Measurements from ENCODE around the gene ZNF467. TPM values are rescaled to one million over a fixed set of nuclear protein-coding genes. Genes with fewer than 3 reads are reported as not detected.

The ZNF467 gene
- total and polyA plus RNA-seq, 2 of the 8 experiments (the other 6 are each of a cell fraction or from before 2014, with no cell fraction given) = 0.50 to 0.51 TPM

DNA sequence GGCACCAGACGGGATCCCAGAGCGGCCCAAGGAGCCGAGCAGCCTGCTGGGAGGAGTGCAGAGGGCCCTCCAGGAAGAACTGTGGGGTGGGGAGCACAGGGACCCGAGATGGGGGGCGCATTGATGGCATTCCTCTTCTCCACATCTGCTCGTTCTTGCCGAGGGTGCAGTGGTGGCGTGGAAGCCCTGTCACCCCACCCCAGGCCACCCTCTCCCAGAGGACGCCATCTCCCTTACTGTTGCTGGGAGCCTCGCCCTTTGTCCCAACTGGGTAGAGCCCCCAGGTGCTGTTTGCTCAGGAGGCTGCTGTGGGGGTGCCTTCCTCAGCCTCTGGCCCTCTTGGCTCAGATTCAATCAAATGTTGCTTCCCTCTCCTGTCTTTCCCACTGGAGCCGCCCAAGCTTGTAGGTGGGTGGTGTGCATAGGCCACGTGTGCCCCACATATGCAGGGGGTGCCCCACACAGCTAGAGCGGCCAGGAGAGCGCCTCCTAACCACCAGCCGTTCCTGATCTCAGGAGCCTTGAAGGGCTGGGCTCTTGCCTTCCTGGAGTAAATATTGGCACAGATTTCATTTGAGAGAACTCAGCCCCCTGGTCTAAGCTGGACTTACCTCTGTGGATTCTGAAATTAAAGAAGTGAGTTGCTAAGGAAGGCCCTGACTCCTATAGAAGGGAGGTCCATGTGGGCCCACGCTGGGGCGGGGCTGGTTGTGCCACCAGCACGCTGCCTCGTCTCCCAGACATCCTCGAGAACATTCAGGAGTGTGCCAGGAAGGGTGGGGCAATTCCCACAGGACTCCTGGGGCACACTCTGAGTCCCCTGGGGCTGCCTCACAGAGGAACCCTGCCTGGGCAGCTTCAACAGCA, 39.2 kb downstream of the ZNF467 start:
- WGBS, 2 experiments (ENCODE audit: extremely low coverage in 1 of 2, insufficient coverage in 1 of 2, insufficient read length in 1 of 2, insufficient replicate concordance in 2 of 2, low coverage in 1 of 2, low lambda C conversion rate in 2 of 2, missing lambda C conversion rate in 1 of 2) = 82% methylated on average over 20 of the region's 20 CpGs; no CpG with 5 or more reads in 1 of the 2 experiments
- Histone ChIP-seq H2BK5ac (ENCODE audit: low read depth, low read length) (no peak overlapping the region), H3K23ac (ENCODE audit: insufficient read length) (no peak overlapping the region), H3K79me1 (ENCODE audit: low read depth, low read length) (no peaks in the 10 kb centered on the region), H3K79me2 (ENCODE audit: control insufficient read depth in 1 of 2, insufficient read depth in 2 of 2, low read length in 2 of 2) (no peaks in the 10 kb centered on the region), H3K36me3 (ENCODE audit: control insufficient read depth in 2 of 4, insufficient read depth in 4 of 4, low read length in 3 of 4) (peaks cover 0 to 8% (median 4%) of the 10 kb centered on the region in 4 experiments; a peak in 5 of 8 replicates), H3K27ac (ENCODE audit: low read depth, low read length) (no peak overlapping the region), H3K56ac (replicated peaks; ENCODE audit: insufficient read length, low read depth, low read length) (no peak overlapping the region), H3K23me2 (ENCODE audit: low read depth, low read length) (no peaks in the 10 kb centered on the region), H4K91ac (replicated peaks; ENCODE audit: insufficient read length, low read length) (no peak overlapping the region), H3K9ac (replicated peaks in 1 of 4; ENCODE audit: extremely low read depth in 1 of 4, low read depth in 3 of 4, low read length in 3 of 4) (no peak overlapping the region), H3K9me3 (ENCODE audit: insufficient read depth in 2 of 2, low read depth in 1 of 2, low read length in 1 of 2) (no peaks in the 10 kb centered on the region), H2AFZ (ENCODE audit: low read length) (no peak overlapping the region), H3K4me1 (replicated peaks in 1 of 4; ENCODE audit: control insufficient read depth in 3 of 4, insufficient read depth in 4 of 4, low read length in 3 of 4) (peaks cover 0 to 5% (median 0%) of the 10 kb centered on the region in 4 experiments; a peak in 1 of 7 replicates), H2BK15ac (ENCODE audit: low read length) (no peak overlapping the region), H4K5ac (ENCODE audit: insufficient read length, low read depth, low read length) (no peak overlapping the region), H4K20me1 (replicated peaks in 1 of 2; ENCODE audit: control insufficient read depth in 1 of 2, insufficient read depth in 2 of 2, low read length in 2 of 2) (peaks cover 0 to 5% of the 10 kb centered on the region in 2 experiments), H3K18ac (ENCODE audit: extremely low read depth, low read length) (no peak overlapping the region), H3K4me2 (ENCODE audit: insufficient read depth in 1 of 2, low read depth in 2 of 2, low read length in 2 of 2) (no peak overlapping the region), H2BK120ac (replicated peaks; ENCODE audit: low read depth, low read length) (no peak overlapping the region), H4K8ac (ENCODE audit: extremely low read depth, insufficient read depth, low read length) (no peak overlapping the region), H3K27me3 (replicated peaks in 1 of 4; ENCODE audit: control insufficient read depth in 3 of 4, extremely low read depth in 1 of 4, insufficient read depth in 3 of 4, low read length in 3 of 4) (no peaks in the 10 kb centered on the region), H2BK12ac (ENCODE audit: low read depth, low read length) (no peak overlapping the region), H2AK5ac (ENCODE audit: low read depth, low read length) (no peak overlapping the region), H3K4me3 (ENCODE audit: extremely low read depth in 1 of 4, insufficient read depth in 2 of 4, low read depth in 3 of 4, low read length in 4 of 4) (no peak overlapping the region), H2BK20ac (ENCODE audit: low read length) (no peak overlapping the region), H3K4ac (replicated peaks; ENCODE audit: insufficient read length, low read depth, low read length) (no peak overlapping the region), H3K14ac (ENCODE audit: insufficient read length) (no peak overlapping the region)
- ChIA-PET CTCF (ENCODE audit: partially characterized antibody) (interaction anchor here (0.7 to 4.0 kb wide), 5 partner anchors 7 to 71 kb away, joined by 3 to 22 read pairs (median 3); no protein-coding TSS in a partner anchor), POLR2A (ENCODE audit: partially characterized antibody) (interaction anchor here (0.6 to 1.8 kb wide), 5 partner anchors 11 to 38 kb away, joined by 3 to 6 read pairs (median 5); partner anchors contain the start of gene ZNF467)
- TF ChIP-seq HDAC2 (IDR thresholded peaks at IDR 0.05; ENCODE audit: borderline replicate concordance in 1 of 2, low read depth in 2 of 2, low read length in 2 of 2) (no peak), RFX5 (IDR thresholded peaks at IDR 0.05; ENCODE audit: borderline replicate concordance, low read depth, low read length) (no peak)
- FAIRE-seq = no peak
- no peak for DNase-seq (ENCODE audit: low read depth in 1 of 2, low spot score in 2 of 2)

Data from H1 (cell line).